GM20000 (cell line): ENCODE data around the gene TRAPPC2L.

ENCODE experiments used
- DNase-seq: peaks from one replicate; pipeline ENCODE4 v3.0.0; 2012; ENCODE audit warnings: low spot score
- TF ChIP-seq, protein P1 (sequence below): IDR thresholded peaks from 2 replicates; pipeline ENCODE4 v1.5.1; 2012; ENCODE audit warnings: mild to moderate bottlenecking, control low read depth; ENCODE audit errors: extremely low read depth, missing control alignments

The TRAPPC2L gene

DNA sequence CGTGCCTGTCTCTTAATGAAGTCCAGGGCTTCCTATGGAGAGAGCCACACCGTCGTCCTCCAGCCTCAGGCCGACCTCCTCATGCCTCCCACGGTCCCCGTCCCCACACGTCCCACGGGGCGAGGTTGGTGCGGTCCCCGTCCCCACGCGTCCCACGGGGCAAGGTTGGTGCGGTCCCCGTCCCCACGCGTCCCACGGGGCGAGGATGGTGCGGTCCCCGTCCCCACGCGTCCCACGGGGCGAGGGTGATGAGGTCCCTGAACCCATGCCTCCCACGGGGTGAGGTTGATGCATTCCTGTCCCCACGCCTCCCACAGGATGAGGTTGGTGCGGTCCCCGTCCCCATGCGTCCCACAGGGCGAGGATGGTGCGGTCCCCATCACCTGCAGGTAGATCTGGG, 21.1 kb upstream of the TRAPPC2L start:
- TF ChIP-seq, protein P1, sequence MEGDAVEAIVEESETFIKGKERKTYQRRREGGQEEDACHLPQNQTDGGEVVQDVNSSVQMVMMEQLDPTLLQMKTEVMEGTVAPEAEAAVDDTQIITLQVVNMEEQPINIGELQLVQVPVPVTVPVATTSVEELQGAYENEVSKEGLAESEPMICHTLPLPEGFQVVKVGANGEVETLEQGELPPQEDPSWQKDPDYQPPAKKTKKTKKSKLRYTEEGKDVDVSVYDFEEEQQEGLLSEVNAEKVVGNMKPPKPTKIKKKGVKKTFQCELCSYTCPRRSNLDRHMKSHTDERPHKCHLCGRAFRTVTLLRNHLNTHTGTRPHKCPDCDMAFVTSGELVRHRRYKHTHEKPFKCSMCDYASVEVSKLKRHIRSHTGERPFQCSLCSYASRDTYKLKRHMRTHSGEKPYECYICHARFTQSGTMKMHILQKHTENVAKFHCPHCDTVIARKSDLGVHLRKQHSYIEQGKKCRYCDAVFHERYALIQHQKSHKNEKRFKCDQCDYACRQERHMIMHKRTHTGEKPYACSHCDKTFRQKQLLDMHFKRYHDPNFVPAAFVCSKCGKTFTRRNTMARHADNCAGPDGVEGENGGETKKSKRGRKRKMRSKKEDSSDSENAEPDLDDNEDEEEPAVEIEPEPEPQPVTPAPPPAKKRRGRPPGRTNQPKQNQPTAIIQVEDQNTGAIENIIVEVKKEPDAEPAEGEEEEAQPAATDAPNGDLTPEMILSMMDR: no peak

DNA sequence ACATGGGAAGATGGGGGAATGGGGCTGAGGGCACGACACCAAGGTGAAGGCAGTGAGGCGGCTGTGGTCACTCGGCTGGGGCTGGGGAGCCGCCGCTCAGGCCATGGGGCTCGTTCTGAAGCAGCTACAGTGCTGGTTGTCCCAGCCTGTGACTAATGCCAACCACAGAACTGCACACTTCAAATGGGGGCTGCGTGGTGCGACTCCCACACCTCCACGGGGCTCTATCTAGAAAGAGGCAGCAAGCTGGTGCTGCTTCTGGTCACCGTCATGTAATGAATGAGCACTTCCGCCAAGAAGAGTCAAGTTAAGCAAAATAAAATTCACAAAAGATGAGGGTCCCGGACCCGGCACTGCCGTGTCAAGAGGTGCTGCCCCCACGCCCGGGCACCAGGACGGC, 20.1 kb upstream of the TRAPPC2L start:
- TF ChIP-seq, protein P1: no peak
- no peak for DNase-seq

More for the DNA sequence above, 21.1 kb upstream of the TRAPPC2L start:
- no peak for DNase-seq

DNA sequence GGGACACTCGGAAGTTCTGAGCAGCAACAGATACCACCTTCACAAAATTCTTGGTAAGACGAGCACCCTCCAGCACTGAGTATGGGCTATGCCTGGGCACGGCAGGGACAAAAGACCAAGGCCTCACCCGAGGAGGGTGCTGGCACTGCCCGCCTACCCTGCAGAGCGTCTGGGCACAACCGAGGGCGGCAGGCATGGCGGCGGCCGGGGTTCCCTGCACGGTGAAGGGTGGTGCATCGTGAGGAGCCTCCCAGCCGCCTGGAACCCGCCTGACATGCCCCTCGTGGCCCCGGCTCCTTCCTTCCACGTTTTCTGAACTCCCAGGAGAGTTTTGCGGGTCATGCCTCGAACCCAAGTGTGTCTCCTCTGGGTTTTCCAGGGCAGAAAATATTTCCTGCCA, 19.1 kb upstream of the TRAPPC2L start:
- TF ChIP-seq, protein P1: no peak
- DNase-seq: no peak

DNA sequence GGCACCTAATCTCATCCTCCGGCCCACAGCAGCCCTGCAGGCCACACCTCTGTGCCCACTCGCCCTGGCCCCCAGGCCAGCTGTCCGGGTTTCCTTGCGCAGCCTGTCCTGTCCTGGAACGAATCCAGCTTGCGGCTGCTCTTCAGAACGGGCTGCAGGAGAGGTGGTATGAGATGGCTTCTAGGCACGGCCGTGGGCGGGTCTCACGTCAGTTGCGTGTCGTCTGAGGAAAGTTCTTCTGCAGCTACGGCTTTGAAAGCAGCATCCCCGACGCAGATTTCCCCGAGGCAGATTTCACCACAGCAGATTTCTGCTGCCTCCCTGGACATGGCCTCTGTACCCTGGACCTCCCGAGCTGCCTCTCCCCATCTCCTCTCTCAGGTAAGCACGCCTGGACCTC, 18.4 kb upstream of the TRAPPC2L start:
- DNase-seq: no peak
- TF ChIP-seq, protein P1: no peak

DNA sequence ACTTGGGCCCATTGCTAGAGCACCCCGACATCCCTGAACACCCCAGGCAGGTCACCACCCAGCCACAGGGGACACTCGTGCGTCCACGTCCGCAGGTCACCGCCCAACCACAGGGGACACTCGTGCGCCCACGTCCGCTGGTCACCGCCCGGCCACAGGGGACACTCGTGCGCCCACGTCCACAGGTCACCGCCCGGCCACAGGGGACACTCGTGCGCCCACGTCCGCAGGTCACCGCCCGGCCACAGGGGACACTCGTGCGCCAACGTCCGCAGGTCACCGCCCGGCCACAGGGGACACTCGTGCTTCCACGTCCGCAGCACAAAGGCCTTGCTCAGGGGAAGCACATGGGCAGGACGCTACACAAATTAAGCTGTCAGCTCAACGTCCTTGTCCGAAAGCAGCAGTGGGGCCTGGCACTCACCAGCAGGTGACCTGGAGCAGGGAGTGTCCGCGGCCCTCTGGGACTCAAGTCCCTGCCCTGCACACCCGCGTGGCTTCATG, 17.8 kb upstream of the TRAPPC2L start:
- TF ChIP-seq, protein P1: no peak
- no peak for DNase-seq

DNA sequence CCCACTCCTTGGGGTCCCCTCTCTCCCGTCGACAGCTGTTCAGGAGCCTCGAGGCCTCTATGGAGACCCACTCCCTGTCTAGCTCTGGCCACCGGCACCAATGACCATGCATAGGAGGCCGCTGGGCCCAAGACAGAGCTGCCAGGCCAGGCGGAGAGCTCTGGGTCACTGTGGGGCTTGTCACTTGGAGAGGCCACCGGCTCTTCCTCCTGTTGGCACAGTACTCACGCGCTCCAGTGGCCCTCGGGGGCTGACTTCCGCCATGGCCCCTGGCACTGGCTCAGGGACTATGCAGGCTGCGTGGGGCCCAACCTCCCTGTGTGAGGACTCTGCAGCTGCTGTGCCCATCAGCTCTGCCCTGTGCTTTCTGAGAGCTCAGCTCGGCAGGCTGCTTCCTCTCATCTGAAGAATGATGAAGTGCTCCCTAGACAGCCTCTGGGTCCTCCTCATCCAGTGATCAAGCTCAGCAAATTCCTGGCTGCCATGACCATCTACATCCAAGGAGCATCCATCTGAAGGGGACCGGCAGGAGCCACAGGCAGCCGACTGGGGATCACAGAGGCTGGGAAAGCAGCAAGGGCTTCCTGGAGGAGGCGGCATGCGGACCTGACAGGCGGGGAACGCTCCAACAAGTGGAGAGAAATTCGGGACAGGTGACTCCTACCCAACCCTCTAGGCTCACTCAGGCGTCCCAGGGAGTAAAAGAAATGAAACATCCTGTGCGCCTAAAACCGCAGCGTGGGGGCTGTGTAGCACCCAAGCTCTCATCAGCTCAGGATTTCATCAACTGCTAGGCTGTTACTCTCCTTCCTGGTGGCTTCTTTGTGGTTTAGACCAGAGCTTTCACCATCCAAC, 17.0 kb upstream of the TRAPPC2L start:
- TF ChIP-seq, protein P1: no peak
- DNase-seq: no peak

DNA sequence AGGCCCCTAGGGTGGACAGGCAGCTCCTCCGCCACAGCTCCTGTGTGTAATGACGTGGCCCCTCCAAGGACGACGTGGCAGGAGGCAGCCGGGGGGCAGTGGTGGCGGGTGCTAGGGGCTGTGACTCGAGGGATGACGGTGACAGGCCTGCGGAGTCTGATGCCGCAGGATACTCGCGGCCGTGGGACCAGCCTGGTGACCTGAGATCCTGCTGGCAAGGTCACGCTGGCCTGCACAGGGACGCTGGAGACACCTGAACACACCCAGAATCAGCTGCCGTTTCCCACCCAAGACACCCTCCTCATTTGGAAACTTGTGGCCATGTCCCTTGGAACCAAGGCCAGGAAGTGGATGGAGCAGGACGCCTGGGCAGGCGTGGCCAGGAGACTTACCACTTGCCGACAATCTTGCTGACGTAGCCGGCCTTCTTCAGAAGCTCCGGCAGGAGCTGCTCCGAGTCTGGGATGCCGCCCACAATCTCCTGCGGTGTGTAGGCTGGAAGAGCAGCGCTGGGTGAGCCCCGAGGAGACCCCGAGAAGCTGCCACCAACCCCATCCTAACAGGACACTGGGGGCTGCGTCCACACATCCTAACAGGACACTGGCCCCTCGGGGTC, 16.2 kb upstream of the TRAPPC2L start:
- TF ChIP-seq, protein P1: no peak
- no peak for DNase-seq
